ENCODE data around the gene ARPC4.
"Not testable (repeated sequence)": the region's sequence is repeated elsewhere in the genome, so short reads cannot be mapped to it uniquely, and the experiment has no call there.

ARPC4 gene

DNA sequence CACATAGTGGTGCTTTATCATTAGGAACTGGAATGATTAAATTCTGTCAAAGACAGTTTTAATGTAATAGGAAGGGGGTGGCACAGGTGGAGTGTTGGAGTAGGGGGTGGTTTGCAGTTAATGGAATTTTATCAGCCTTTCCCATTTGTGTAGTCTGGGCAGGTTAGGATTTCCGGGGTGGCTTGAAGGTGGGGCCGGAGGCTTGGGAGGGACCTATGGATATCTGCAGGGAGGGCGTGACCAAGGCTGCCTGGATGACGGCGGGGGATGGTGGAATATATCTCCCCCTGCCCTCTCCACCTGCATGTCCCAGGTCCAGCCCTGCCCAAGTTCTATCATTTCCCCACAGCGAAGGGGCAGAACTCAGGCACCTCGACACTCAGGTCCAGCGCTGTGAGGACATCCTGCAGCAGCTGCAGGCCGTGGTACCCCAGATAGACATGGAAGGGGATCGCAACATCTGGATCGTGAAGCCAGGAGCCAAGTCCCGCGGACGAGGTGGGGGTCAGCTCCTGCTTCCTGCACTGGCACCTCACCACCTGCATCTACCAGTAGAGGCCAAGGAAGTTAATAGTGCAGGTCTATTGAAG lies 32.7 kb downstream of the ARPC4 start:
- no peak for DNase-seq

DNA sequence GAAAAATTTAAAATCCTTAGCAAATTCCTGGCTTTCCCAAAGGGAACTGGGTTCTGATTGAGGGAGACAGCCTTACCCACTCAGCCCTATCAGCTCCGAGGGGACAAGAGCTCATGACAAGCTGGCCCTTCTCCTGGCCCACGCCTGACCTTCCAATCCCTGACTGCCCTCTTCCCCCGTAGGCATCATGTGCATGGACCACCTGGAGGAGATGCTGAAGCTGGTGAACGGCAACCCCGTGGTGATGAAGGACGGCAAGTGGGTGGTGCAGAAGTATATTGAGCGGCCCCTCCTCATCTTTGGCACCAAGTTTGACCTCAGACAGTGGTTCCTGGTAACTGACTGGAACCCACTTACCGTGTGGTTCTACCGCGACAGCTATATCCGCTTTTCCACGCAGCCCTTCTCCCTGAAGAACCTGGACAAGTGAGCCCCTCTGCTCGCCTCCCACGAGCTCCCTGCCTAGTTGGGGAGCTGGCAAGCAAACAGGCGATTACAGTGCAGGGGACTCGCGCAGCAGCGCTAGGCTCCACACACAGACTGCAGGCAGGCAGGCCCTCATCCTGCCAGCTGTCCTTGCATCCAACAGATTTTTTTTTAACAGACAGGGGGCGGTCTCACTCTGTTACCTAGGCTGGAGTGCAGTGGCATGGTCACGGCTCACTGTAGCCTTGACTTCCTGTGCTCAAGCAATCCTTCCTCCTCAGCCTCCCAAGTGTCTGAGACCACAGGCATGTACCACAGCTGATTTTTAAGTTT lies 34.1 kb downstream of the ARPC4 start:
- DNase-seq, result peak; percentile 31

DNA sequence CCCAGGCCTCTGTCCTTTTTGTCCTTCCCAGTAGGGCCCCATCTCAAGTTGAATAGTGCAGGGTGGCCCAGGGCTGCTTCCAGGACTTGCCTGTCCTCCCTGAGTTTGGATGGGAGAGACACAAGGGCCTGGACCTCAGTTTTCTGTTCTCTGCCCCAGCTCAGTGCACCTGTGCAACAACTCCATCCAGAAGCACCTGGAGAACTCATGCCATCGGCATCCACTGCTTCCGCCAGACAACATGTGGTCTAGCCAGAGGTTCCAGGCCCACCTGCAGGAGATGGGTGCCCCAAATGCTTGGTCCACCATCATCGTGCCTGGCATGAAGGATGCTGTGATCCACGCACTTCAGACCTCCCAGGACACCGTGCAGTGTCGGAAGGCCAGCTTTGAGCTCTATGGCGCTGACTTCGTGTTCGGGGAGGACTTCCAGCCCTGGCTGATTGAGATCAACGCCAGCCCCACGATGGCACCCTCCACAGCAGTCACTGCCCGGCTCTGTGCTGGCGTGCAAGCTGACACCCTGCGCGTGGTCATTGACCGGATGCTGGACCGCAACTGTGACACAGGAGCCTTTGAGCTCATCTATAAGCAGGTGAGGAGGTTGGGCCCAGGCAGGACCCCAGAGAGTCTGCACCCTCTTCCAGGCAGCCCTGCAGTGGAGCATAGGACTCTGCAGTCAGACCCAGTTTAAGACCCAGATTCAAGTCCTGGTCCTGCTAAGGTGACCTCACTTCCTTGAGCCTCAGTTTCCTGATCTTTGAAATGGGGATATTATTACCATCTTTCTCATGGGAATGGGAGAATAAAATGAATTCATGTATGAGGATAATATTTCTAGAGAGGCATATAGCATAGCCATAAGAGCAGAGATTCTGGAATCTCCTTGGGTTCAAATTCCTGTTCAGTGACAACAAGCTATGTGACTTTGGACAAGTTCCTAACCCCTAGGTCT lies 36.2 kb downstream of the ARPC4 start:
- no peak for DNase-seq

DNA sequence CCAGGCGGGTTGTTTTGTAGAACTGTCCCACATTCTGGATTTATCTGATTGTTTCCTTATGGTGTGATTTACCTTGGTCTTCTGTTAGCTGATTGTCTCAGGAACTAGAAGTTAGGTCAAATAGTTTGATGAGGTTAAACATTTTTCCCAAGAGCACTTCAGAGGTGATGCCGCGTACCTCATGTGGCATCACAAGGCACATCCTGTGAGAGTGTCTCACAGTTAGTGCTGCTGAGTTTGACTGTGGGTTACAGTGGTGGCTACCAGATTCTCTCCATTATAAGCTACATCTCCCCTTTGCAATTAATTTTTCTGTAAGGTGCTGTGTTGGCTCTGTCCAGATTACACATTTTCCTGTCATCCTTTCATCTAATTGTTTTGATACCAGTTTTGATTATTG lies 38.4 kb downstream of the ARPC4 start:
- no peak for DNase-seq

DNA sequence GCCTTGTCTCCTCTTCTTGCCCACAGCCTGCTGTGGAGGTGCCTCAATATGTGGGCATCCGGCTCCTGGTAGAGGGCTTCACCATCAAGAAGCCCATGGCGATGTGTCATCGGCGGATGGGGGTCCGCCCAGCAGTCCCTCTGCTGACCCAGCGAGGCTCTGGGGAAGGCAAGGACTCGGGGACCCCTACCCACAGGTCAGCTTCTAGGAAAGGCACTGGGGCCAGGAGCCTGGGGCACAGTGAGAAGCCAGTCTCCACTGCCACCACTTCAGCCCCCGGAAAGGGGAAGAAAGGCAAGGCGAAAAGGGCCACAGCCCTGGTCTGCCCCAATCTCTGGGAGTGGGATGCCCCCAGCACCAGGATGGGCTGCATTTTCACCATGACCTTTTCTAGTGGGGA lies 40.2 kb downstream of the ARPC4 start:
- no peak for DNase-seq

DNA sequence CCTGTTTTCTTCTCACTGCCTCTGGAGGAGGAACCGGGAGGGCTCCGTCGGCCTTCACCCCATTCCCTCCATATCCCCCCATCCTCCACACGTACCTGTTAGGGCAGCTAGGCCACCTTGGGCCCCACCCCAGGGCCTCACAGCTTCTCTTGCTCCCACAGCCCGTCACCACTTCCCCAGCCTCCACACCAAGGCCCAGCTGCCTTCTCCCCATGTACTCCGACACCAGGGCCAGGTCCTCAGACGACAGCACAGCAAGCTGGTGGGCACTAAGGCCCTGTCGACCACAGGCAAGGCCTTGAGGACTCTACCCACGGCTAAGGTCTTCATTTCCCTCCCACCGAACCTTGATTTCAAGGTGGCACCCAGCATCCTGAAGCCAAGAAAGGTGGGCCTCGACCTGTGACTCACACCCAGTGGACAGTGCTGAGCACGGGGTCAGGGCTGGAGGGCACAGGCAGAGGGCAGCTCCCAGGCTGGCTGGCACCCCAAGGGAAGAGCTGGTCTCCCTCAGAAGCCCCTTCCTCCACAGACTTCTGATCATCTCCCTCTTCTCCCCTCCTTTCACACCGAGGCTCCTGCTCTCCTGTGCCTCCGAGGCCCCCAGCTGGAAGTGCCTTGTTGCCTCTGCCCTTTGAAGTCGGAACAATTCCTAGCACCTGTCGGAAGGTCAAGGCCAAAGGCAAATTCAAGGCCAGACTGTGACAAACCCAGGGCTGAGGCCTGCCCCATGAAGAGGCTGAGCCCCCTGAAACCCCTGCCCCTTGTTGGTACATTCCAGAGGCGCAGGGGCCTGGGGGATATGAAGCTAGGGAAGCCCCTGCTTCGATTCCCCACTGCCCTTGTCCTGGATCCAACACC lies 41.9 kb downstream of the ARPC4 start:
- no peak for DNase-seq

DNA sequence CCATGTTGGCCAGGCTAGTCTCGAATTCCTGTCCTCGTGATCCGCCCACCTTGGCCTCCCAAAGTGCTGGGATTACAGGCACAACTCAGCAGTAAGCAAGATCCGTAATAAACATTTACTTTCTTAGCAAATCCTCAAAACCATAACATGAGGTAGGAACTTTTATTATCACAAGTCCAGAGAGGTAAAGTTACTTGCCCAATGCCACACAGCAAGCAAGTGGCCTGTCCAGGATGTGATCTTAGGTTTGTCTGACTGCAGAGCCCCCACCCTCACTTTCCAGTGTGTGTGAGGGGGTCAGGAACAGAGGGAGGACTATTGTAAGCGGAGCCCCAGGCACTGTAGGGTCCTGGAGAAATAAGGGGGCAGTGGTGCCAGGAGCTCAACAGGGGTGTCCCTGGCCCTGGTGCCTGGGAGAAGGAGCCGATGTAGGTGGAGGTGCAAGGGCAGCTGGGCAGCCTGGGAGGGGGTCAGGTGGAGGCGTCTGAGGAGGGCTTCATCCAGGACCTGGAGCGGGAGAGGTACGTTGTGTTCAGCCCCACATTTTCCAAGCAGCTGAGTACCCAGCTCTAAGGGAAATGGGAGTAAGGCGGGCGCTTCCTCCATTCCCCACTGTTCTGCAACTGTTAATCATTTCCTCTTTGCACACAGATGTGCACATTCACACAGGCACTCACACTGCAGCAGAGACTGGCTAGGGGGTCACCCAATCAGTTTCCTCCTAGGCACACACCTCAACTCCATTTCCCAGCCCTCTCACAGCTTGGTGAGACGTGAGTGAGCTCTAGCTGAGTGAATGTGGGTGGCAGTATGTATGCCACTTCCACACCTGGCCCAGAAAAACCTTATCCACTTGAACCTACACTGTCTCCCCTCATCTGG lies 45.1 kb downstream of the ARPC4 start:
- no peak for DNase-seq

DNA sequence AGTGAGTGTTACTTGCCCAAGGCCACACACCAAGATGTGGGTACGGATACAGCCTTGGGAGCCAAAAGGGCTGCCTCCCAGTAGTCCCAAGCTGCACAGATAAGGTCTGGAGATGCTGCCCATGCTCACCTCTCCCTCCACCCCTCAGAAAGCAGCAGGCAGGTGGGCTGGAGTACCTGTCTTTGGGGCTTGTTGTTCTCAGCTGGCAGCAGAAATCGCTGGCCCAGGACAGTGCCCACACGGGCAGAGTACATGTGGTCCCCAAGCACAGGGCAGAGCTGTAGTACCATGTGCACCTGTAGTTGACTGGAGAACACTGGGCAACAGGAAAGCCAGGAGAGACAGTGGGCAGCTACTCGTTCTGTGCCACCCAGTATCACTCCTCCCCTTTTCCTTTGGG lies 46.0 kb downstream of the ARPC4 start:
- no peak for DNase-seq

DNA sequence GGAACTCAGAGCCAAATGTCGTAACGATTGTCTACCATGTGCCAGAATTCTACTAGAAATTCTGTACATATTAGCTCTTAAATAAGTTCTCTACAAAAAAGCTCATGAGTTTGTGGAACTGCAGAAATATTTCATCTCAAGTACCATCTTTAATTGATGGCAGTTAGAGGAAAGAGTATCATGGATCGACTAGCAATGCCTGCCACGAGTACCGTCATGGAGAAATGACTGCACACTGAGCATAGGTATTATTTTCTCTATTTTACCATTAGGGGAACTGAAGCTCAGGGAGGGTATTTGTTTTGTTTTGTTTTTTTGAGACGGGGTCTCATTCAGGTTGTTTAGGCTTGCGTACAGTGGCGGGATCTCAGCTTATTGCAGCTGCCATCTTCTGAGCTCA lies 48.1 kb downstream of the ARPC4 start:
- no peak for DNase-seq

DNA sequence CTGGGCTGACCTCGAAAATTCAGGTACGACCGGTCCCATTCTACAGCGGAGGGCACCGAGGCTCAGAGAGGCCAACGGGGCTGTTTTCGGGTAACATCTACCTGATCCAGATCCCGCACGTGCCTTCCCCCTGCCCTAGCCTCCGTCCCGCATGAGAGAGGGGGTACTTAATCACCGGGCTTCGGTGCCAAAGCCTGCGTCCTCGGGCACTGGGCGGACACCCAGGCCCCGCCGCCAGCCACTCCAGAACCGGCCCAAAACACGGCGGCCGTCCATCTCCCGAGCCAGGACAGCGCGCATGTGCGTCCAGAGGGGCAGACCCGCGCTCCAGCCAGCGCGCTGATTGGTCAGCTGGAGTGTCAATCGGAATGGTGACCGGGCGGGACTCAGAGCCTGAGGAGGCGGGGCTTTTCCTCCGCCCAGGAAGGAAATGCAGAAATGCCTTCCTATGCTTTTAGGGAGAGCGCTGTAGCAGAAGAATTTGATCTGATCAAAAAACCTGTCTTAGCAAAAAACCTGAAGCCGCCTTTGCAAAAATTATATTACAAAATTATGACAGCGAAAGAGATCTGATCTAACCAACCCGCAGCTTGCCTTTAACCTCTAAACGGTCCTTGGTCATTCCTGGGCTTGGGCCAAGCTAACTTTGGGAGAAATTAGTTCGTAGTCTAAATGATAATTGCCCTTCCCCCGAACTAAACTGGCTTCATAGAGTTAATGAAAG lies 51.0 kb downstream of the ARPC4 start, which contains the start of gene RPUSD3:
TSS of gene RPUSD3 (minus strand) at position 294 of the 724 bp plus-strand sequence. CDS start at position 276, 18 bp downstream.
- peak; percentile 97 for DNase-seq

DNA sequence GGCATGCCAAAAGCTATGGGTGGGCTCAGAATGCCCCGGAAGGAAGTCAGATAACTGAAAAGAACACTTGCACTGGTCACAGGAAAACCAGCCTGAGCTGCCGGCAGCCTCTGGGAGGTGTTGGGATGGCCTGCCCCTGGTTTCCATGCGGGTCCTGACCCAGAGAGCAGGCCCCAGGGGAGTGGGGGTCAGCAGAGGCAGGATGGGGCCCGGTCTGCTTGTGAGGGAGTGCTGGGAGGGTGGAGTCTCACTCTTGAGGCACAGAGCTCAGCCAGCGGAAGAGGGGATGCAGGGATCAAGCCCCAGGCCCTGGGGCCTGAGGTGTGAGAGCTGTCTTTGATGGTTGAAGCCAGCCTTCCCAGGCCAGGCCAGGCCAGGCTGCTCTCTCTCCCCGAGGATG lies 53.3 kb downstream of the ARPC4 start:
- DNase-seq, result no peak

DNA sequence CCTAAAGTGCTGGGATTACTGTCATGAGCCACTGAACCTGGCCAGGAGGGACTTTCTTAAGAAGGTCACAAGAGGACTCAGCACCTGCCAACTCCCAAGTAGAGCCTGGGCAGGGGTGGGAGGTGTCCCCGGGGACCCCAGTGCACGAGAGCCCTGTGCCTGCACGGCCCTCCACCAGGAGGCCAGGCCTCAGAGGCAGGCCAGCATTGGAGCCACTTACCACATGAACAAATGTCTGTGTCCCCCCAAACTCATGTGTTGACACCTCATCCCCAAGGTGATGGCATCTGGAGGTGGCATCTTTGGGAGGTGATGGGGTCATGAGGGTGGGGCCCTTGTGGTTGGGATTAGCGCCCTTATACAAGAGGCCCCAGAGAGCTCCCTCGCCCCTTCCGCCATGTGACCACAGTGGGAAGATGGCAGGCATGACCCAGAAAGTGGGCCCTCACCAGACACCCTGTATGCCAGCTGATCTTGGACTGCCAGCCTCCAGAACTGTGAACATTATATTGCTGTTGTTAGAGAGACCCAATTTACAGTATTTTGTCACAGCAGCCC lies 54.1 kb downstream of the ARPC4 start:
- DNase-seq, result no peak

DNA sequence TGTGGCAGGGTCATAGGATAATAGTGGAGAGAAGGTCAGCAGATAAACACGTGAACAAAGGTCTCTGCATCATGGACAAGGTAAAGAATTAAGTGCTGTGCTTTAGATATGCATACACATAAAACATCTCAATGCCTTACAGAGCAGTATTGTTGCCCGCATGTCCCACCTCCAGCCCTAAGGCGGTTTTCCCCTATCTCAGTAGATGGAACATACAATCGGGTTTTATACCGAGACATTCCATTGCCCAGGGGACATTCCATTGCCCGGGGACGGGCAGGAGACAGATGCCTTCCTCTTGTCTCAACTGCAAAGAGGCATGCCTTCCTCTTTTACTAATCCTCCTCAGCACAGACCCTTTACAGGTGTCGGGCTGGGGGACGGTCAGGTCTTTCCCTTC lies 55.0 kb downstream of the ARPC4 start:
- DNase-seq, result not testable (repeated sequence)

DNA sequence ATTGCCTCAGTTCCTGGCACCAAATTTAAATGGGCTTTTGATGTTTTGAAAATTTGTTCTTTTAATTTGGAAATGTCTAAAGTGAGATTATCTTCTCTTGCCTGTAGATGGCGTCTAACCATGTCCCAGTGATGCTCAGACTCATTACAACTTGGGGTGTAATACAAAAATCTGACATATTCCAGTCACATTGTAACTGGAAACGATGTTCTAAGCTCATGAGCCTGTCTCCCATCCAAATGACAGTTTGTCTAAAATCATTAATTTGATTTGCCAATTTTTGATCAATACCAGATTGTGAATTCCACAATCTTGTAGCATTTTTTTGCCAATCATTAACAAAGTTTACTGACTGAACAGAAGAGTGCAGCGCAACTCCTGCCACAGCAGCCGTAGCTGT lies 56.0 kb downstream of the ARPC4 start:
- DNase-seq, result peak; percentile 63

DNA sequence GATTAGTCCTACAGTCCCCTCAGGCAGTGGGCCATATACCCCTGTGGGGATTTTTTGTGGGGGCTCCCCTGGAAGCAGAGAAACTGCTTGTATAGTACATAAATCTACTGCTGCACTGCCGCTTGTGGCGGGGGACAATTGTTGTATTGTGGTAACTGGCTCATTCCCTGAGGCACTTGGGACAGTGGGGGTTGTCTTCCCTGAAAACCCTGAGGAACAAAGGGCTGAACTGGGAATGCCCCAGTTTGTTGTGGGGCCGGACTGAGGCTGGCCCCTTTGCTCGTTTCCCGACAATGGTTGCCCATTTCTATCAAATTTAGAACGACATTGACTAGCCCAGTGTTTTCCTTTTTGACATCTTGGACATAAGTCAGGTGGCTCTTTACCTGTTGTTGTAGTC lies 58.5 kb downstream of the ARPC4 start:
- DNase-seq, result not testable (repeated sequence)

DNA sequence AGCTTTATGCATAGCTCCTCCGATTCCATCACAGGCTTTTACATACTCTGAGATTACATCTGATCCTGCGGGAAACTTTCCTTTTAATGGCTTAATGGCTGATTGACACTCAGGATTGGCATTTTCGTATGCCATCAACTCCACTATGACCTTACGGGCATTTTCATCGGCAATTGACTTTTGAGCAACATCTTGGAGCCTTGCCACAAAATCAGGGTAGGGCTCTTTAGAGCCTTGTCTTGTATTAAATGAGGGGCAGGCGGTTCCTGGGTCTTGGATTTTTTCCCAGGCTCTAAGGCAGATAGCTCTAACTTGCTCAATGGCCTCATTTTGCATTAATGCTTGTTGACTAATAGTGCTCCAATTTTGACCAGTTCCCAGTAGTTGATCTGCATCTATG lies 59.0 kb downstream of the ARPC4 start:
- not testable (repeated sequence) for DNase-seq

DNA sequence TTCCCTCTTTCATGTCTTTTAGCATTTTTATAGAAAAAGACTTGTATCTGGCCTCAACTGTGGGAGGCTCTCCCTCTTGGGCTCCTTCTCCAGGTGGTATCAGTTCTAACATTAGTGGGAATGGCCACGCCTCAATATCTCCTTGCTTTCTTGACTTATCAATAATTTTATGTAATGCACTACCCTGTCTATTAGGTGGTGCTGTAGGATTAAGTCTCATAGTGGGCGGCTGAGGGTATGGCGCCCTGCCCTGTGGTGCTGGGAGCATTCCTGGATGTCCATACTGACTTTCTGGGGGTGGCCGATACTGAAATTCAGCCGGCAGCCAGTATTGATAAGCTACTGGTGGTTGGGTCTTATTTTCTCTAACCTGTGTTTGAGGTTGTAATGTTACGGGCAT lies 59.6 kb downstream of the ARPC4 start:
- DNase-seq, result no peak

DNA sequence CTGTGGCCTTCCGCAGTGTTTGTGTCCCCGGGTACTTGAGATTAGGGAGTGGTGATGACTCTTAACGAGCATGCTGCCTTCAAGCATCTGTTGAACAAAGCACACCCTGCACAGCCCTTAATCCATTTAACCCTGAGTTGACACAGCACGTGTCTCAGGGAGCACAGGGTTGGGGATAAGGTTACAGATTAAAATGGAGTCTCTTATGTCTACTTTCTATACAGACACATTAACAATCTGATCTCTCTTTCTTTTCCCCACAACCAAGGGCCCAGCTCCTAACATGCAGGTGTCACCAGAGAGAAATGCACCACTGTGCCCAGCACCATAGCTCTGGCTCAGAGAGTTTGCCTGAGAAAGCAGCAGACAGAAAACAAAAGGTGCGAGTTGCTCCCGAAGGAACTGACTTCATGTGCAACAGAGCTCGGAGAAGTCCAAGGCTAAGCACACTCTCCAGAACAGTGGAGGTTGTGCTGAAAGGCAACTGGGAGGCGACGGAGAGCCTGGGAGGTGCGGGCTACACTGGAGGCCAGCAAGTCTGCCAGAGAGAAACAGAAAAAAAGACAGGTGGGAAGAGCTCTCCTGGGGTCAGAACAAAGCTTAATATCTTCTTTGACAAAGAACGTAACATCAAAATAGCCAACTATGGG lies 61.5 kb downstream of the ARPC4 start:
- not testable (repeated sequence) for DNase-seq

DNA sequence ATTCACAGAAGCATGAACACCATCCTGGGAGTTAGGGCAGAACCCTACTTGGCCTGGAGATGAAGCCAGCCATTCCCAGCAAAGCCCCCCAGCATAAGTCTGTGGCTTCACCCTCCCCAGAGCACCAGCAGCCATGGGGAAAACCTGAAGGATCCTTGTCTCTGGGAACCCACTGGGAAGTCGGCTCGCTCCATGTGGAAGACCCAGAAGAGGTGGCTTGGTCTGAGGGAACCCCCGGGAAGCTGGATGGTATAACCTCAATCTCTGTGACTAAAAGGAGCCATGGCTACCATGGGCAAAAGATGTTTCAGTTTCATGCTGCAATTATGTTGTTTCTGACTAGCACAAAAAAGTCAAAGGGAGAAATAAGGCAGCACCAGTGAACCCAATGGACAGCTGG lies 62.7 kb downstream of the ARPC4 start:
- no peak for DNase-seq
